ENCODE results near the gene DNAJC5.

Gene DNAJC5

GRCh38 chr20:63886054-63886419, 8.9 kb upstream of the DNAJC5 start:
- no peak overlapping the region for H3K4me3 ChIP-seq (ENCODE audit: low read depth, low read length)
- DNase-seq (ENCODE audit: low read depth): no peak
- in situ Hi-C loops (cut with HindIII; ENCODE audit: low sequenced_read_pairs): no loop called here
- no peak for TF ChIP-seq CTCF (IDR thresholded peaks at IDR 0.05; ENCODE audit: low read depth, low read length, missing control alignments)

DNA sequence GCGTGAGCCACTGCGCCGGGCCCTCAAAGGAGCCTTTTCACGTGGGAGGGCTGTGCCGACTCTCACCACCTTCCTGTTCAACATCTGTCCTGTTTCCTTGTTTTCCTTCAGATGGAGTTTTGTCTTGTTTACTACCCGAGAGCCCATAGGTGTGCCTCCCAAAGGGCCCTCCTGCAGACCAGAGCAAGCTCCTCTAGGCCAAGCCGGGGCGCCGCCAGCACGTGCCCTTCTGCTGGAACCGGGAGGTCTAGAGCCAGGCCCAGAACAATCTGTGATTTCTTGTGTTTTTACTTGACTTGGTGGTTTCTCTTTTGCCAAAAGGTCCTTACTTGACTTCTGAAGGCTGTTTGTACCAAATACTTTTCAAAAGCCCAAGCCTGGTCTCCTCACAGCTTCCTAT, 8.0 kb upstream of the DNAJC5 start:
- in situ Hi-C loops (cut with HindIII; ENCODE audit: low sequenced_read_pairs): no loop called here
- DNase-seq (ENCODE audit: low read depth): no peak
- TF ChIP-seq CTCF (IDR thresholded peaks at IDR 0.05; ENCODE audit: low read depth, low read length, missing control alignments): no peak
- no peak overlapping the region for H3K4me3 ChIP-seq (ENCODE audit: low read depth, low read length)

DNA sequence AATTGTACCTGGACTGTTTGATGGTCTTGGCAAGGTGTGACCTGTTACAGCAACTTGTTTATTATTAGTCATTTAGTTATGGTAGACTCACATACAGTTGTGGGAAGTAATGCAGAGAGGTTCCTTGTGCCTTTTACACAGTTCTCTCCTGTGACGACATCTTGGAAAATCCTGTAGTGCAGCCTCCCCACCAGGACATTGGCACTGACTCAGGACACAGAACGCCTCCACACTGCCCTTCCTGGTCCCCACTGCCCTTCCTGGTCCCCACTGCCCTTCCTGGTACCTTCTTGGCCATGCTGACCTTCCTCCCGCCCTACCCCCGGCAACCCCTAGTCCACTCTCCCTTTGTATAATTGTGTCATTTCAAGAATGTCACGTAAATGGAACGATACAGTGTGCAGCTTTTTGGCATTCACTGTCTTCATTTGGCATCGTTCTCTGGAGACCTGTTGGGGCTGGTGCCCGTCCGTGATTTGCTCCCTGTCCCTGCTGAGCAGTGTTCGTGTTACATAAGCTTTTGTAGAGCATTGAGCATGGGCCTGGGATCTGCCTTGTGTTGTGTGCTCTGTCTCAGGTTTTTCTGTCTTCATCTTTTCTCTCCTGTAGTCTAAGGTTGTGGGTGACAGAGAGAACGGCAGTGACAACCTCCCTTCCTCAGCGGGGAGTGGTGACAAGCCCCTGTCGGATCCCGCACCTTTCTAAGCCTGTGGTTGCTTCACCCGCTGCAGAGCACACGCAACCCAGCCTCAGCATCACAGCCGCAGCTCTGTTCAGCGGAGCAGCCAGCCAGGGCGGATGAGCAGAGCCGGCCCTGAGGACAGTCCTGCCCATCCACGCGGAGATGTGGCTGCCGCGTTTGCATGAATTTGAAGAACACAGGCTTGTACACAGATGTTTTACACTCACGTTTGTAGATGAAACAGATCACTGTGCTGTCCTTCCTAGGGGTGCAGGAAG, 5.4 kb upstream of the DNAJC5 start:
- in situ Hi-C loops (cut with HindIII; ENCODE audit: low sequenced_read_pairs): no loop called here
- no peak for TF ChIP-seq CTCF (IDR thresholded peaks at IDR 0.05; ENCODE audit: low read depth, low read length, missing control alignments)
- DNase-seq (ENCODE audit: low read depth): no peak
- H3K4me3 ChIP-seq (ENCODE audit: low read depth, low read length): no peak overlapping the region

GRCh38 chr20:63890201-63890576, 4.7 kb upstream of the DNAJC5 start:
- DNase-seq (ENCODE audit: low read depth): no peak
- no peak overlapping the region for H3K4me3 ChIP-seq (ENCODE audit: low read depth, low read length)
- no peak for TF ChIP-seq CTCF (IDR thresholded peaks at IDR 0.05; ENCODE audit: low read depth, low read length, missing control alignments)
- in situ Hi-C loops (cut with HindIII; ENCODE audit: low sequenced_read_pairs): no loop called here

DNA sequence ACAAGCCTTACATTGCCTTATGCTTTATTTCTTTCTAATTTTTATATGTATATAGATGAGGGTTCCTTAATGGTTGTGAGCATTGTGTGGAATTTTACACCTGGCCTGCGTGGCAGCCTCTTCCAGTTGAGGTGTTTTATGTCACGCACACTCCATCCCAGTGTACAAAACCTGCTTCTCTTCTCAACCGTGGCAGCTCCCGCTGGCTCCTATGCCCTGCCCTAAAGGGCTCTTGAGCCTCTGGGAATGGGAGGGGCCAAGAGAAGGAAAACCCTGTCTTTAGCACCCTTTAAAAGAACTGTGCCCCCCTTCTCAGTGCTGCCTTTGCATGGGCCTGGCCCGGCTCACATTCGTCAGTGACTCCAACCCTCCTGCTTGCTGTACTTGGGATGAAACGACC, 4.3 kb upstream of the DNAJC5 start:
- TF ChIP-seq CTCF (IDR thresholded peaks at IDR 0.05; ENCODE audit: low read depth, low read length, missing control alignments): no peak
- no peak for DNase-seq (ENCODE audit: low read depth)
- in situ Hi-C loops (cut with HindIII; ENCODE audit: low sequenced_read_pairs): no loop called here
- H3K4me3 ChIP-seq (ENCODE audit: low read depth, low read length): no peak overlapping the region

GRCh38 chr20:63891061-63892002, 3.6 kb upstream of the DNAJC5 start:
- in situ Hi-C loops (cut with HindIII; ENCODE audit: low sequenced_read_pairs): no loop called here
- H3K4me3 ChIP-seq (ENCODE audit: low read depth, low read length): no peak overlapping the region
- TF ChIP-seq CTCF (IDR thresholded peaks at IDR 0.05; ENCODE audit: low read depth, low read length, missing control alignments): no peak
- DNase-seq (ENCODE audit: low read depth): no peak
